PFSK-1 (cell line): Measurements from ENCODE around the gene TXNIP.

ENCODE experiments used
- FOXP2 ChIP-seq: optimal IDR thresholded peaks from 2 replicates; pipeline ENCODE3; 2011; ENCODE audit warnings: borderline replicate concordance, control low read depth, inconsistent platforms; ENCODE audit not compliant: insufficient read depth; ENCODE audit errors: extremely low read length, extremely low read depth
- POLR2AphosphoS5 ChIP-seq: IDR thresholded peaks from 2 replicates; pipeline ENCODE4 v1.6.1; 2012; ENCODE audit warnings: low read depth, mild to moderate bottlenecking, control low read depth, low read length, moderate library complexity
- REST ChIP-seq, 2 experiments: IDR thresholded peaks; 2 replicates each; pipeline versions ENCODE4 v1.6.1 to v1.8.0; 2011 to 2012; ENCODE audit warnings: low read depth in 2 of 2, low read length in 2 of 2, control low read depth in 1 of 2, inconsistent platforms in 1 of 2, mild to moderate bottlenecking in 1 of 2, moderate library complexity in 1 of 2; ENCODE audit not compliant: insufficient read depth in 1 of 2
- SIN3A ChIP-seq: IDR thresholded peaks from 2 replicates; pipeline ENCODE4 v1.6.1; 2012; ENCODE audit warnings: mild to moderate bottlenecking, low read length, moderate library complexity, borderline replicate concordance; ENCODE audit not compliant: insufficient read depth
- TAF1 ChIP-seq: IDR thresholded peaks from 2 replicates; pipeline ENCODE4 v1.6.1; 2012; ENCODE audit warnings: low read length, control low read depth, borderline replicate concordance; ENCODE audit not compliant: insufficient read depth

Gene TXNIP

GRCh38 chr1:145987926-145988325 is 8.5 kb downstream of the TXNIP start:
- TF ChIP-seq REST (IDR thresholded peaks at IDR 0.05; ENCODE audit: insufficient read depth in 1 of 2, low read depth in 2 of 2, low read length in 2 of 2) (no peak), FOXP2 (no peak), TAF1 (no peak)

GRCh38 chr1:145986551-145986950 is 9.8 kb downstream of the TXNIP start:
- TF ChIP-seq POLR2AphosphoS5 = no peak
- TF ChIP-seq REST (IDR thresholded peaks at IDR 0.05; ENCODE audit: insufficient read depth in 1 of 2, low read depth in 2 of 2, low read length in 2 of 2) = no peak
- no peak for TF ChIP-seq SIN3A
- TF ChIP-seq TAF1 = no peak
- no peak for TF ChIP-seq FOXP2

GRCh38 chr1:145985502-145986439 is 10.6 kb downstream of the TXNIP start:
- TF ChIP-seq FOXP2 = no peak
- no peak for TF ChIP-seq REST (IDR thresholded peaks at IDR 0.05; ENCODE audit: insufficient read depth in 1 of 2, low read depth in 2 of 2, low read length in 2 of 2)
- TF ChIP-seq POLR2AphosphoS5 = no peak
- no peak for TF ChIP-seq TAF1
- TF ChIP-seq SIN3A = no peak

GRCh38 chr1:145985129-145985501 is 11.3 kb downstream of the TXNIP start:
- no peak for TF ChIP-seq FOXP2
- no peak for TF ChIP-seq POLR2AphosphoS5
- TF ChIP-seq REST (IDR thresholded peaks at IDR 0.05; ENCODE audit: insufficient read depth in 1 of 2, low read depth in 2 of 2, low read length in 2 of 2) = no peak
- TF ChIP-seq TAF1 = no peak
- TF ChIP-seq SIN3A = no peak
